IMR-90 (cell line): ENCODE measurements around the gene RPAIN. TPM values are rescaled to one million over a fixed set of nuclear protein-coding genes. Genes with fewer than 3 reads are reported as not detected.

Experiments used
- ATAC-seq: fragments of 200-7000 bp; cut with Tn5 transposase; 2 replicates; pipeline ENCODE4 v1.9.1; 2020; ENCODE audit warnings: low read depth, mild to moderate bottlenecking, moderate library complexity
- BruUV-seq: library from RNA; stranded (reverse); fragments of 400-500 nt; replicated peaks from 2 replicates; lab custom pipeline; 2021; lab: Mats Ljungman, UMichigan
- CTCF ChIA-PET: fragments of 300-600 bp; formaldehyde crosslinking; extraction: SDS; loops from one replicate; lab custom pipeline; 2021; ENCODE audit warnings: antibody characterized with exemption; lab: Yijun Ruan, JAX
- POLR2A ChIA-PET: fragments of 300-600 bp; sonication (Branson Sonifier 250); formaldehyde crosslinking; loops from one replicate; lab custom pipeline; 2022; ENCODE audit warnings: antibody characterized with exemption; ENCODE audit not compliant: unreplicated experiment; lab: Charles Lee
- DNase-seq: peaks from one replicate; pipeline ENCODE4 v3.0.0; 2013
- H2AFZ ChIP-seq: replicated peaks from 2 replicates; pipeline ENCODE3; 2013; ENCODE audit warnings: low read length, mild to moderate bottlenecking; ENCODE audit not compliant: poor library complexity
- H2AK5ac ChIP-seq: 2 replicates; pipeline ENCODE4 v1.6.1; 2013; ENCODE audit warnings: low read depth, low read length, inconsistent platforms
- H2AK9ac ChIP-seq: replicated peaks from 2 replicates; pipeline ENCODE3; 2013; ENCODE audit warnings: mild to moderate bottlenecking, low read depth, low read length, moderate library complexity; ENCODE audit not compliant: poor library complexity
- H2BK120ac ChIP-seq: 2 replicates; pipeline ENCODE4 v1.6.1; 2013; ENCODE audit warnings: low read depth, low read length, inconsistent platforms
- H2BK15ac ChIP-seq: 3 replicates; pipeline ENCODE4 v1.6.1; 2013; ENCODE audit warnings: low read depth, low read length, inconsistent platforms
- H2BK20ac ChIP-seq: 2 replicates; pipeline ENCODE4 v1.6.1; 2013; ENCODE audit warnings: low read depth, mild to moderate bottlenecking, inconsistent platforms, low read length, moderate library complexity
- H2BK5ac ChIP-seq: 2 replicates; pipeline ENCODE4 v1.6.1; 2013; ENCODE audit warnings: mild to moderate bottlenecking, low read depth, low read length, inconsistent platforms; ENCODE audit not compliant: poor library complexity, severe bottlenecking
- H3K14ac ChIP-seq: replicated peaks from 2 replicates; pipeline ENCODE4 v1.6.1; 2013; ENCODE audit warnings: low read depth, low read length, inconsistent platforms
- H3K18ac ChIP-seq: 2 replicates; pipeline ENCODE4 v1.6.1; 2013; ENCODE audit warnings: low read depth, low read length, control low read depth
- H3K23ac ChIP-seq: 2 replicates; pipeline ENCODE4 v1.6.1; 2013; ENCODE audit warnings: low read depth, low read length, inconsistent platforms
- H3K27ac ChIP-seq: 2 replicates; pipeline ENCODE4 v1.5.1; 2013; ENCODE audit warnings: mild to moderate bottlenecking, control low read depth, low read length; ENCODE audit not compliant: insufficient read depth
- H3K27me3 ChIP-seq: 2 replicates; pipeline ENCODE4 v1.6.1; 2013; ENCODE audit warnings: low read length; ENCODE audit not compliant: control insufficient read depth, insufficient read depth
- H3K36me3 ChIP-seq: 2 replicates; pipeline ENCODE4 v1.6.1; 2013; ENCODE audit warnings: low read length, mixed read lengths; ENCODE audit not compliant: control insufficient read depth, insufficient read depth
- H3K4ac ChIP-seq: 2 replicates; pipeline ENCODE4 v1.6.1; 2013; ENCODE audit warnings: low read depth, low read length, inconsistent platforms
- H3K4me1 ChIP-seq: 2 replicates; pipeline ENCODE4 v1.6.1; 2013; ENCODE audit warnings: low read length, mixed read lengths; ENCODE audit not compliant: control insufficient read depth, insufficient read depth
- H3K4me2 ChIP-seq: 2 replicates; pipeline ENCODE4 v1.6.1; 2013; ENCODE audit warnings: low read depth, mild to moderate bottlenecking, control low read depth, low read length, moderate library complexity
- H3K4me3 ChIP-seq: 2 replicates; pipeline ENCODE4 v1.5.1; 2013; ENCODE audit warnings: low read depth, mild to moderate bottlenecking, control low read depth, low read length, moderate library complexity; ENCODE audit not compliant: insufficient read depth
- H3K56ac ChIP-seq: 2 replicates; pipeline ENCODE4 v1.6.1; 2013; ENCODE audit warnings: low read length, inconsistent platforms; ENCODE audit not compliant: insufficient read depth; ENCODE audit errors: extremely low read depth
- H3K79me1 ChIP-seq, 2 experiments: 2 replicates each; pipeline ENCODE4 v1.6.1; 2013; ENCODE audit warnings: low read length in 2 of 2, inconsistent platforms in 1 of 2, low read depth in 1 of 2
- H3K9ac ChIP-seq: 2 replicates; pipeline ENCODE4 v1.6.1; 2013; ENCODE audit warnings: low read depth, low read length, control low read depth
- H3K9me1 ChIP-seq: 2 replicates; pipeline ENCODE4 v1.6.1; 2013; ENCODE audit warnings: low read length, inconsistent platforms; ENCODE audit not compliant: insufficient read depth
- H3K9me3 ChIP-seq: 2 replicates; pipeline ENCODE4 v1.6.1; 2013; ENCODE audit warnings: low read length; ENCODE audit not compliant: control insufficient read depth, insufficient read depth
- H4K20me1 ChIP-seq: 2 replicates; pipeline ENCODE4 v1.6.1; 2013; ENCODE audit warnings: low read length, inconsistent platforms; ENCODE audit not compliant: insufficient read depth
- H4K5ac ChIP-seq: 2 replicates; pipeline ENCODE4 v1.6.1; 2013; ENCODE audit warnings: mild to moderate bottlenecking, low read depth, low read length, control low read depth
- H4K8ac ChIP-seq, 2 experiments: 2 replicates each; pipeline ENCODE4 v1.6.1; 2013; ENCODE audit warnings: low read depth in 2 of 2, low read length in 2 of 2, control low read depth in 1 of 2, inconsistent platforms in 1 of 2
- H4K91ac ChIP-seq: 2 replicates; pipeline ENCODE4 v1.6.1; 2013; ENCODE audit warnings: low read depth, low read length, inconsistent platforms; ENCODE audit not compliant: insufficient read depth
- BHLHE40 ChIP-seq: fragments of 150-350 bp; IDR thresholded peaks from 2 replicates; pipeline ENCODE4 v1.6.1; 2016; ENCODE audit warnings: mild to moderate bottlenecking, low read depth, low read length
- CEBPB ChIP-seq: IDR thresholded peaks from 2 replicates; pipeline ENCODE4 v1.6.1; 2012; ENCODE audit warnings: low read depth, low read length, improper control_type of control experiment
- CTCF ChIP-seq: conservative IDR thresholded peaks from 2 replicates; pipeline ENCODE4 v1.5.1; 2012; ENCODE audit warnings: mild to moderate bottlenecking, low read depth, low read length, improper control_type of control experiment
- MAFK ChIP-seq: IDR thresholded peaks from 2 replicates; pipeline ENCODE4 v1.6.1; 2012; ENCODE audit warnings: low read depth, low read length, improper control_type of control experiment
- MXI1 ChIP-seq: IDR thresholded peaks from 2 replicates; pipeline ENCODE4 v1.6.1; 2012; ENCODE audit warnings: low read depth, mild to moderate bottlenecking, low read length, moderate library complexity, borderline replicate concordance
- NFE2L2 ChIP-seq: fragments of 150-350 bp; IDR thresholded peaks from 2 replicates; pipeline ENCODE4 v1.6.1; 2016; ENCODE audit warnings: low read depth, mild to moderate bottlenecking, low read length
- RCOR1 ChIP-seq: IDR thresholded peaks from 2 replicates; pipeline ENCODE4 v1.6.1; 2012; ENCODE audit warnings: mild to moderate bottlenecking, low read length, improper control_type of control experiment; ENCODE audit not compliant: insufficient replicate concordance
- RFX5 ChIP-seq: IDR thresholded peaks from 2 replicates; pipeline ENCODE4 v1.8.0; 2012; ENCODE audit warnings: low read depth, mild to moderate bottlenecking, low read length, moderate library complexity
- WGBS, 2 experiments: methylation state at CpG; one replicate each; pipeline versions ENCODE4 v1.1.5 to v1.1.7; 2013; ENCODE audit warnings: missing lambda C conversion rate in 2 of 2; ENCODE audit not compliant: insufficient read length in 1 of 2; ENCODE audit errors: extremely low coverage in 2 of 2; 5-methylcytosine and 5-hydroxymethylcytosine counted together
- dilution Hi-C: fragments of 300-500 bp; cut with HindIII; formaldehyde crosslinking; loops from one replicate; pipeline ENCODE4 v1.14.3; 2018; ENCODE audit warnings: low sequenced_read_pairs; ENCODE audit not compliant: unreplicated experiment
- in situ Hi-C: fragments of 300-500 bp; cut with MboI; formaldehyde crosslinking; loops from 3 replicates; pipeline ENCODE4 v1.14.3; 2019; ENCODE audit warnings: low sequenced_read_pairs, inconsistent platforms, mixed read lengths
- intact Hi-C: fragments of 100-400 bp; cut with micrococcal nuclease; formaldehyde crosslinking; loops from 2 replicates; pipeline ENCODE4 v1.10.0; 2022
- polyA plus RNA-seq, 3 experiments: library from polyadenylated mRNA; depleted of rRNA; stranded (reverse); fragments of >200 nt; gene quantifications; 2 replicates each; pipeline ENCODE4 v1.2.3, GENCODE V29; 2012; ENCODE audit warnings: low replicate concordance in 1 of 3
- total RNA-seq: library from RNA; depleted of rRNA; stranded (reverse); fragments of >200 nt; gene quantifications from 2 replicates; pipeline ENCODE4 v1.2.3, GENCODE V29; 2012

Gene RPAIN
- total and polyA plus RNA-seq, 2 of the 4 experiments (the other 2 are of a cell fraction), result 28.7 to 34.9 TPM

DNA sequence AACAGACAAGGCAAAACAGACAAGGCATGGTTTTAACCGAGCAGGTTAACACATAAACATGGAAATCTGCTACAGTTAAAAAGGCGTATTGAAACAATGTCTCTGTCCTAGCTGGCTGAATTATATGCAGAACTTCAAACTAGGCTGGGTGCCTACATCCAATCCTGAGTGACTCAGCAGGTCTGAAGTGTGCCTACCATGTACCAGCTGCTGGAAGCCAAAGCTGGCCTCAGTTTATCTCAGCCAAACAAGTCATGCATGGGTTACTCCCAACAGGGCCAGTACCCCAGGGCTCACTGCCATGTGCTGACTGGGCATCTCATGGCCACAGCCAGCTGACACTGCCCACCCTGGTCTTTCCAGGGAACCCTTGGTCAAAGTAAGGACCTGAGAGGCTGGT, 15.0 kb downstream of the RPAIN start:
- ATAC-seq, result no peak
- H3K4ac ChIP-seq, result no peak overlapping the region
- ChIA-PET POLR2A (no interaction called here), CTCF (no interaction called here)
- H2AK5ac ChIP-seq, result no peak overlapping the region
- no peak overlapping the region for H3K14ac ChIP-seq
- peaks cover 33 to 71% of the 10 kb centered on the region in 2 experiments for H3K79me1 ChIP-seq
- no peak overlapping the region for H3K4me3 ChIP-seq
- peak overlapping the region; percentile 32 for H2BK5ac ChIP-seq
- H3K27ac ChIP-seq, result no peak overlapping the region
- H4K20me1 ChIP-seq, result peaks cover 15% of the 10 kb centered on the region
- H3K9me1 ChIP-seq, result peaks cover 10% of the 10 kb centered on the region; the same call in 1 of the 2 replicates
- dilution Hi-C loops, result no loop called here
- H4K91ac ChIP-seq, result no peak overlapping the region
- no peak overlapping the region for H3K9ac ChIP-seq
- no TSS peak for BruUV-seq
- no peak overlapping the region for H3K56ac ChIP-seq
- no peak overlapping the region for H3K4me2 ChIP-seq
- no peaks in the 10 kb centered on the region for H3K9me3 ChIP-seq
- no peak overlapping the region for H2BK15ac ChIP-seq
- no peak overlapping the region for H4K5ac ChIP-seq
- no peak overlapping the region for H3K23ac ChIP-seq
- H2AK9ac ChIP-seq, result no peak overlapping the region
- H4K8ac ChIP-seq, result no peak overlapping the region
- H3K4me1 ChIP-seq, result peaks cover 7% of the 10 kb centered on the region
- no peak overlapping the region for H2BK20ac ChIP-seq
- intact Hi-C loops, result no loop called here
- TF ChIP-seq MAFK (no peak), RCOR1 (no peak), NFE2L2 (no peak), CTCF (no peak), BHLHE40 (no peak), RFX5 (no peak), CEBPB (no peak), MXI1 (no peak)
- H3K18ac ChIP-seq, result no peak overlapping the region
- H2BK120ac ChIP-seq, result no peak overlapping the region
- H3K27me3 ChIP-seq, result no peaks in the 10 kb centered on the region
- H2AFZ ChIP-seq, result no peak overlapping the region
- WGBS, 2 experiments, result 100% methylated on average over 2 of the region's 2 CpGs; no CpG with 5 or more reads in 1 of the 2 experiments
- peaks cover 49% of the 10 kb centered on the region for H3K36me3 ChIP-seq
- in situ Hi-C loops, result no loop called here
- no peak for DNase-seq
